ENCODE results near the gene CCDC12.

The CCDC12 gene

DNA sequence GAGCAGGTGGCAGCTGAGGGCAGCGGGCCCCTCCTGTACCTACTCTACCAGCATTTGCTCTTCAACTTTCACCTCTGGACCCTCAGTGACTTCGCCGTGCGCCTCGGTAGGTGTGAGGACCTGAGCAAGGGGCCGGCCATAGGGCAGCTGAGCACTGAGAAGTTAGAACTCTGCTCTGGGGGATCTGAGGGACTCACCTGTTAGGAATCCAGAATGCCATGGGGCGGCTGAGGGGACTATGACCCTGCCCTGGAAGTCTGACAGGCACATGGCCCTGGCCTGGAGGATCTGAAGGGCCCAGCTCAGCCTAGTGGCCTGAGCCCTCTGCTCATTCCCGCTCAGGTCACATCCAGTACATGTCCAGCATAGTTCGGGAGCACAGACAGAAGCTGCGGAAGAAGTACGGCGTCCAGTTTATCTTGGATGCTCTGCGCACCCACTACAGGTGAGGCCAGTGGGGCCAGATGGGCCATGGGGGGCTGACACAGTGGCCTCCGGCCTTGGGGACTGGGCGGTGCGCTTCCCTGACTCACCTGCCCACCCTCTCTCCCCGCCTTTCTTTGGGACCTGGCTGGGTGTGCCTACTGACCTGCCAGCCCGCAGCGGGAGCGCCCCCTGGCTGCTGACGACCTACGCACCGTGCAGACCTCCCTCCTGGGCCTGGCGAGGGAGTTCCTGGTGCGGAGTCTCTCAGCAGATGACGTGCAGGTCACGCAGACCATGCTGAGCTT, 21.7 kb upstream of the CCDC12 start:
- DNase-seq (ENCODE audit: low read depth), result no peak

DNA sequence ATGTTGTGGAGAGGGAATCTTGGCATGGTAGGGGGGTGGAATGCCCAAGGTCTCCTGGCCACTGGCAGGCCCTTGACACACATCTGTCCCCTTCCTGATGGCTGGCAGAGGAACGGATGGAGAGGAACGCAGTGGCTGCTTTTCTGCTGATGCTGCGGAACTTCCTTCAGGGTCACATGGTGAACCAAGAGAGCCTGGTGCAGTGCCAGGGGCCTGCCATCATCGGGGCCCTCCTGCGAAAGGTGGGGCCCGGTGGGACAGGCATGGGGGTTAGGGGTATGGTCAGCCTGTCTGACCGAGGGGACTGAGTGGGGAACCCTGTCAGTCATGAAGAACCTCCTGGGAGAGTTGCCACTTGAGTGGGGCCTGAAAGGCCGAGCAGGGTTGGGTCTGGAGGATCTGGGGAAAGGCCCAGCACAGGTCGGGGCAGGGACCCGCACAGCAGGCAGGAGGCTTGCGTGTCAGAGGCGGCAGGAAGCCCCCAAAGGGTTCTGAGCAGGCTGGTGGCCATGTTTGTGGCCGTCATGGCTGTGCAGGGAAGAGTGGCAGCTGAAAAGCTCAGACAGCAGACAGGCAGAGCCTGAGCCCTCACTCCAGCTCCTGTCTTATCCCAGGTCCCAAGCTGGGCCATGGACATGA, 21.0 kb upstream of the CCDC12 start:
- DNase-seq (ENCODE audit: low read depth), result no peak
- no peak overlapping the region for H3K4me3 ChIP-seq (ENCODE audit: low read depth, low read length)

More for the DNA sequence above, 21.7 kb upstream of the CCDC12 start:
- no peak overlapping the region for H3K4me3 ChIP-seq (ENCODE audit: low read depth, low read length)

DNA sequence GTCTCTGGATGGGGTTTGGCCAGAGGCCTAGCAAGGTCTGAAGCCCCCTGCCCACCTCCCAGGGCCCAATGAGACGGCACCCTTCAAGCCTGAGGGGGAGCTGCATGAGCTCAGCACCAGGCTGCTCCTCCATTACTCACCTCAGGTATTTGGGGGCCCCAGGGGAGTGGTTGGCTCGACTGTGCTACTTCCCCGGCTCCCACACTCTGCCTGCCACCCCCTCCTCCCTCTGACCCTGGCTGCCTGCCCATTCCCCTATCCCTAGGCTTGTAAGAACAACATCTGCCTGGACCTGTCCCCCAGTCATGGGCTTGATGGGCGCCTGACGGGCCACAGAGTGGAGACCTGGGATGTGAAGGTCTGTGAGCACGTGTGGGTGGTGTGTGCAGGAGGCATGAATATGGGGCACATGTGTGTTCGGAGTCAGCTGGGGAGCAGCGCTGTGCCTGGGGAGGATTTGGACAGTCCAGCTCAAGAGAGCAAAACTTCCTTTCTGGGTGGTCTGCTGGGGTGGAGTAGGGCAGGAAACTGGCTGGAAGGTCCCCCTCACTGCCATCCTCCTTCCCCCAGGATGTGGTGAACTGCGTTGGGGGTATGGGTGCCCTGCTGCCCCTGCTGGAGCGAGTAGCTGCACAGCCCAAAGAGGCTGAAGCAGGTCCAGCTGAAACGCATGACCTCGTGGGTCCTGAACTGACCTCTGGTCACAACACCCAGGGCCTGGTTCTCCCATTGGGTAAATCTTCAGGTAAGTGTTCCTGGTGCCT, 20.3 kb upstream of the CCDC12 start:
- no peak for DNase-seq (ENCODE audit: low read depth)
- no peak overlapping the region for H3K4me3 ChIP-seq (ENCODE audit: low read depth, low read length)

DNA sequence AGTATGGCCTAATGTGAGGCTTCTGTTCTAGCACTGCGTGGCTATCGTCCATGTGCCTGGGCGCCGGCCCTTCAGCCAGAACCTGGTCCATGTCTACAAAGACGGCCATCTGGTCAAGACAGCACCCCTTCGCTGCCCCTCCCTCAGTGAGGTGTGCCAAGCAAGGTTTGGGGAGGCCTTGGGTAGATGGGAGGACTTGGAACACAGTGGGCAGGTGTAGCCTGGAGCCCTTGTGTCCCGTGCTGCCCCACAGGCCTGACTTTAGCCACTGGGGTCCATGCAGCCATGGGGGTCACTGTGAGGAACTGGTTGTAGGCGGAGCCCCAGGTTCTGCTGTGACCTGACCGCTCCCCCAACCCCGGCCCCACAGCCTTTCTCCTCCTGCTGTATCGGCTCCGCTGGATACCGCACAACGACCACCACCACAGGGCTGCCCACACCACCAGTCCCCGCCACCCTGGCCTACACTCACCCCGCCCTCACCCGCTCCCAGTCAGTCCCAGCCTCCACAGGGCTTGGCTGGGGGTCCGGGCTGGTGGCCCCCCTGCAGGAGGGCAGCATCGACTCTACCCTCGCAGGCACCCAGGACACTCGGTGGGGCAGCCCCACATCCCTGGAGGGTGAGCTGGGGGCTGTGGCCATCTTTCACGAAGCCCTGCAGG, 19.5 kb upstream of the CCDC12 start:
- no peak for DNase-seq (ENCODE audit: low read depth)
- no peak overlapping the region for H3K4me3 ChIP-seq (ENCODE audit: low read depth, low read length)

DNA sequence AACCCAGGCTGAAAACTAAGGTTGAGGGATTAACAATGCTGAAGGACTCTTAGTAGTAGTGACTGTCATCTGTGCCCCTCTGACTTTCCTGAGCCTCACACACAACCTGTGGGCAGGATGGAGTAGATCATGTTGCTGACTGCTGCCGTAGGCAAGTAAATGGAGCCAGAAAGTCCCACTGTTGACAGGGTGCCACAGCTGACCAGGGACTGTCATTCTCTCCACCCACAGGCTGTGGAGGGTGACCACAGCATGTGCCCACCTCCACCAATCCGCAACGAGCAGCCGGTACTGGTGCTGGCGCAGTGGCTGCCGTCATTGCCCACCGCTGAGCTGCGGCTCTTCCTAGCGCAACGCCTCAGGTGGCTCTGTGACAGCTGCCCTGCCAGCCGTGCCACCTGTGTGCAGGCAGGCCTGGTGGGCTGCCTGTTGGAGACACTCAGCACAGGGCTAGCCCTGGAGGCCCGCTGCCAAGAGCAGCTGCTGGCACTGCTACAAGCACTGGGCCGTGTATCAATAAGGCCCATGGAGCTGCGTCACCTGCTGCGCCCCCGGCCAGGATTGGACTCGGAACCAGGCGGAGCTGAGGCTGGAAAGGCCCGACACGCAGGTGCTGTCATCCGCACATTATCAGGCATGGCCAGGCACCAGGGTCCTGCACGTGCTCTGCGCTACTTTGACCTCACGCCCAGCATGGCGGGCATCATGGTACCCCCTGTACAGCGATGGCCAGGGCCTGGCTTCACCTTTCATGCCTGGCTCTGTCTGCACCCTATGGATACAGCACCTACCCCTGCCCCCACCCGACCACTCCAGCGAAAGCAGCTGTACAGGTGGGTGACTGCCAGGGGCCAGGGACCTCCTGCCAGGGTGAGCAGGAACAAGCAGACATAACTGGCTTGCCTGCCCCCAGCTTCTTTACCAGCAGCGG, 18.5 kb upstream of the CCDC12 start:
- DNase-seq (ENCODE audit: low read depth), result no peak
- no peak overlapping the region for H3K4me3 ChIP-seq (ENCODE audit: low read depth, low read length)

DNA sequence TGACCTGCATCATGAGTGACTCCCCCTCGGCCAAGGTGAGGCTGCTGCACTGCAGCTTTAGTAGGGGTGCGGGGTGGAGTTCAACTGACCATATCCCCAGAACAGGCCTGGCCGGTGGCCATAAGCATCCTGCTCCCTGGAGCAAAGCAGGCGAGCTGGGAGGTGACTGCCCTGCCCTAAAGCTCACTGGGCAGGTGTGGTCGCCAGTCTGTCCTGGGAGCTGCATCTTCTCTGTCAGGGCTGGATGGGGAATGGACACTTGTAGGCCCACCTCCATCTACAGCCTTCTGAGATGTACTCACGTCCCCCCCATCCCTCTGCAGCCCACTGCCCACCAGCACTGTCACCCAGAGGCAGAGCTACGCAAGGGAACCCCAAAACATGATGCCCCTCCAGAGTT, 17.4 kb upstream of the CCDC12 start:
- H3K4me3 ChIP-seq (ENCODE audit: low read depth, low read length), result no peak overlapping the region
- no peak for DNase-seq (ENCODE audit: low read depth)

DNA sequence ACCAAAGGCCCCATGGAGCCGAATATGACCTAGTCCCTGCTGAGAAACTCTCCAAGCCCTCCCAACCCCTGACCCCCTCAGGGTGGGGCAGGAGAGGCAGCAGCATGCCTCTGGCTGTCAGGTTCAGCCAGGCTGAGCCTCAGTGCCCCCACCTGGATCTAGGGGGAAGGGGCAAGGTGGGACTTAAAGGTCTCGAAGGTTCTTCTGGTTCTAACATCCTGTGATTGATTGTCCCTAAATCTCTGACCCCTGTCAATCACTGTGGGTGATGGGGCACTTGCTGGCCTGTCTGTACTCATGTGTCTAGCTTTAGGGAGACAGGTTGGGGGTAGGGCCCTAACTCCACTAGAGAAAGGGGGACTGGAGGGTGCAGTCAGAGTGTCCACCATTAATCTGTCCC, 16.7 kb upstream of the CCDC12 start:
- H3K4me3 ChIP-seq (ENCODE audit: low read depth, low read length), result no peak overlapping the region
- no peak for DNase-seq (ENCODE audit: low read depth)

DNA sequence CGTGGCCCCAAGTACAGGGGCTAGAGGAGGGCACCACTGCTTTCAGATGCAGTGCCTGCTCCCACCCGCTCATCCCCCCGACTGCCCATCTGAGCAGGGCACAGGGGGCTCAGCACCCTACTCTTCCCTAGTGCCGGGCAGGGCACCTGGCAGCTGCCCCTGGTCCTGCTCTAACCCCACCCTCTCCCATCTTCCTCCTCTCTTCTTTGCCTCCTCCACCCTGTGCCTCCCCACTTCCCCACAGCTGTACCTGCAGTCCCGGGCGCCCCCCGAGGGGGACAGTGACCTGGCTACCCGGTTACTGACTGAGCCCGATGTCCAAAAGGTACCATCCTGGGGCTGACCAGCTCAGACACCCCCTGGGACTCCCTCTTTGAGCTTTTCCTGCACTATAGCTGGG, 15.7 kb upstream of the CCDC12 start:
- H3K4me3 ChIP-seq (ENCODE audit: low read depth, low read length), result no peak overlapping the region
- no peak for DNase-seq (ENCODE audit: low read depth)

DNA sequence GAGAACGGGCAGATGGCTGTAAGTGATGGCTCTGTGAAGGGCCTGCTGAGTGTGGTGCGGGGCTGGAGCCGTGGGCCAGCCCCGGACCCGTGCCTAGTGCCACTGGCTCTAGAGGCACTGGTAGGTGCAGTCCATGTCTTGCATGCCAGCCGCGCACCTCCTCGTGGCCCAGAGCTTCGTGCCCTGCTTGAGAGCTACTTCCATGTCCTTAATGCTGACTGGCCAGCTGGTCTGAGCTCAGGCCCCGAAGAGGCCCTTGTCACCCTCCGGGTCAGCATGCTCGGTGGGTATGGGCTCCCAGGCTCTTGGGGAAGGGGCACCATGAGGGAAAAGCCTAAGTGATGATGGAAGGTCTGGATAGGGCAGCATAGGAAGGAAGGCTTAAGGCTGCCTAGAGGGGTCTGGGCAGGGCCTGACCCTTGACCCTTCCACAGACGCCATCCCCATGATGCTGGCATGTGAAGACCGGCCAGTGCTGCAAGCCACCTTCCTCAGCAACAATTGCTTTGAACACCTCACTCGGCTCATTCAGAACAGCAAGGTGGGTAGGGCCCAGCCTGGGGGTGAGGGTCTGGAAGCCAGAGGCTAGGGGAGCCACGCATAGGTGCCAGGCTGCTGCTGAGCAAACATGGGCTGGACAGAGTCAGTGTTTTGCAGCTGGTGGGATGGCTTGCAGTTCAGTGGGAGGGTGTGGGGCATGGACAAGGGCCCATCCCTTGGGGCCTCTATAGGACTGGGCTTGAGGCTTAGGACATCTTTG, 15.0 kb upstream of the CCDC12 start:
- H3K4me3 ChIP-seq (ENCODE audit: low read depth, low read length), result no peak overlapping the region
- no peak for DNase-seq (ENCODE audit: low read depth)

DNA sequence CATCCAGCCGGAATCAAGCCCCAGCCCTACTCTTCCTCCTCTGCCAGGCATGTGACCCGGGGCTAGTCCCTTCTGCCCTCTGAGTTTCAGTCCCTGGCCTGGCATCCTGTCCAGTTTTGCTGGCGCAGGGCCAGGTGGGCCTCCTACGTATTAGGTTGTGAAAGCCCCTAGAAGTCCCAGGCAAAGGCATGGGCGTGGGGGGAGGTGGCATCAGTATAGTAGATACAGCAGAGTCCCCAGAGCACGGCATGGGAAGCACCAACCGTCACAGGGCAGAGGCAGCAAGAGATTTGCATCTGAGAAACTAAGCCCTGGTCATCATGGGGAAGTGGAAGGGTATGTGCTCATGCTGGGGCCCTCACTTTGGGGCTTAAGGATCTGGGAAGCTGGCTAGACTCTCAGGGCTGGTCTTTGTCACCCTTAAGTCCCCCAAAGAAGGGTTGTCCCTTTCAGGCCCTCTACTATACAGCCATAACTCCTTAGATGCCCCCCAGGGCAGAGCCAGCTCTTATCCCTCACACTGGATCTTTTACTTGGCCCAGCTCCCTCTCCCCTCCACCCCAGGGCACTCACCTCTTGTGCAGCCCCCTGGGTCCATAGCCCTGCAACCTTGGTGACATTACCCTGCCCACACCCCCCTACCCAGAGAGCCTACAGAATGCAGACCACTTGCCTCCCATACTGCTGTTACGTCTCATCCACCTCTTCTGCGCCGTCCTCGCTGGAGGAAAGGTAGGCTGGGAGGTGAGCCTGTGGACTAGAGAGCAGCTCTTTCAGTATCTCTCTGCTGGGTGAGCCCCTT, 14.2 kb upstream of the CCDC12 start:
- H3K4me3 ChIP-seq (ENCODE audit: low read depth, low read length), result no peak overlapping the region
- DNase-seq (ENCODE audit: low read depth), result no peak

DNA sequence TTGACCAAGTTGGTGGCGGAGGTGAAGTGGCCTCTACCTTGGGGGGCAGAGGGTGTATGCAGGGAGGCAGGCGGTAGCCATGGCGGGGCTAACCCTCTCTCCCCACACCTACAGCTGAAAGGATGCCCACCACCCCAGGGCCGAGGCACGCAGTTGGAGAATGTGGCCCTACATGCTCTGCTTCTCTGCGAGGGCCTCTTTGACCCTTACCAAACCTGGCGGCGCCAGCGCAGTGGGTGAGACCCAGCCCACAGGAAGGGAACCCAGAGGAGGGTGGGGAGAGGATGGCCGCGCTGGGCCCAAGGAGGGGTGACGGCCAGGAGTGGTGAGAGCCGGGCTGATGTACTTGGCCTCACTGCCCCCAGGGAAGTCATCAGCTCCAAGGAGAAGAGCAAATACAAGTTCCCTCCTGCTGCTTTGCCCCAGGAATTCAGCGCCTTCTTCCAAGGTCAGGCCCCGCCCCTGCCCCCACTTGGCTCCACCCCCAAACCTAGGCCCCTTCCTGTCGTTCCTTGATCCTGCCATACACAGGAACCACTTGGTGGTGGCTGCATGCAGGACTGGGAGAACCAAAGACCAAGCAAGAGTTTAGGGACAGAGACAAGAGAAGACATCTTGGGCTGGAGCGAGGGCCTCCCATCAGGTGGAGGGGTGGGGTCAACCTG, 12.7 kb upstream of the CCDC12 start:
- no peak for DNase-seq (ENCODE audit: low read depth)
- no peak overlapping the region for H3K4me3 ChIP-seq (ENCODE audit: low read depth, low read length)

DNA sequence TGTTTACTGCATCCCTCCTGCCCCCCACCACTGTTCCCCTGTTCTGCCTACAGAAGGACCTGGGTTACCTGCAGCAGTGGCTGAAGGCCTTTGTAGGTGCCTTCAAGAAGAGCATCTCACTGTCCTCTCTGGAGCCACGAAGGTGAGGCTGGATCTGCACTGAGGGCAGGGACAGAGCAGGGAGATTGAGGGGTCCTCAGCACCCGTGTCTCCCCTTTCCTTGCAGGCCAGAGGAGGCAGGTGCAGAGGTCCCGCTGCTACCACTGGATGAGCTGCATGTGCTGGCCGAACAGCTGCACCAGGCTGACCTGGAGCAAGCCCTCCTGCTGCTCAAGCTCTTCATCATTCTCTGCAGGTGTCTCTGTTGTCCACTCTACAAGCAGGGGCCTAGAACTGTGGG, 12.1 kb upstream of the CCDC12 start:
- no peak for DNase-seq (ENCODE audit: low read depth)
- H3K4me3 ChIP-seq (ENCODE audit: low read depth, low read length), result no peak overlapping the region

DNA sequence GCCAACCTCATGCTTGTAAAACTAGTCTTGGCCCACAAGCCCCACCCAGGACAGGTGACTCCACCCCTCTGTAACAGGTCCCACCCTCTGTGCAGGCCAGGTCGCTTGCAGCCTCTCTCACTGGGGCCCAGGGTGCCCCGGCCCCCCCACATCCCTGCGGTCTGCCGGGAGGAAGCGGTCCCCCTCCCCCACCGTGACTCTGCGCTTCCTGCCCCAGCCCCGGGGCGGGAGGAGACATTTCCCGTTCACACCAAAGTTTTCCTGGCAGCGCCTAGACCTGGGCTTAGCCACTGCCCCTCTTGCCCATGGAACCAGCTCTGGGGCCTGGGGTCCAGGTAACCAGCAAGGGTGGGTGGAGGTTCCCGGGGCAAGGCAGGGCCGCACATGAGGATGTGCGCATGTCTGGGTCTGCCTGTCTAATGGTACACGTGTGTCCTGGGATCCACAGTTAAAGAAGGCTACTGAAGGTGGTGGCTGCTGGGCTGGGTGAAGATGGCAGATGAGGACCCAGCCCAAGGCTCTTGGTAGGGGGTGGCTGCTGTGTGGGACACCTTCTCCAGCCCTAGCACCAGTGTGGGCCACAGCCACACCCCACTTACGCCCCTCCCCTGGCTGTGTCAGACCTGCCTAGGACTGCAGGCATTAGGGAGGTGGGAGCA, 11.3 kb upstream of the CCDC12 start:
- no peak overlapping the region for H3K4me3 ChIP-seq (ENCODE audit: low read depth, low read length)

DNA sequence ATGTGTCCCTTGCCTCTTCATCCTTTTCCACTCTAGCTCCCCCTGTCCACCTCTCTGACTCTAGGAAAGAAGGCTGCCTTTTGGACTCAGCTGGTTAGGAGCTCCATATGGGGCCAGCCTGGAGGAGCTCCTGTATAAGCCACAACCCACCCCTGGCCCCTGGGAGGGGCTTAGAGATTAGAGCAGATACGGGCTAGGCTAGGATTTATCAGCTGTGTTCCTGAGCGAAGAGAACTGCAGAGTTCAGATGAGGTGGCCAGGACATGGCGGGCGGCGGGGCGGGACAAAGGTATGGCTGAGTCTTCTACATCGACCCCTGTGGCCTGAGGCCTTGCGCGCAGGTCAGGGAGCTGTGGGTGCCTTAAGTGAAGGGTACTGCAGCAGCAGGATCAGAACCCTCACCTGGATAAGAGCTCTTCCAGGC, 10.8 kb upstream of the CCDC12 start:
- no peak for DNase-seq (ENCODE audit: low read depth)
- H3K4me3 ChIP-seq (ENCODE audit: low read depth, low read length), result no peak overlapping the region

More for the DNA sequence above, 11.3 kb upstream of the CCDC12 start:
- no peak for DNase-seq (ENCODE audit: low read depth)

DNA sequence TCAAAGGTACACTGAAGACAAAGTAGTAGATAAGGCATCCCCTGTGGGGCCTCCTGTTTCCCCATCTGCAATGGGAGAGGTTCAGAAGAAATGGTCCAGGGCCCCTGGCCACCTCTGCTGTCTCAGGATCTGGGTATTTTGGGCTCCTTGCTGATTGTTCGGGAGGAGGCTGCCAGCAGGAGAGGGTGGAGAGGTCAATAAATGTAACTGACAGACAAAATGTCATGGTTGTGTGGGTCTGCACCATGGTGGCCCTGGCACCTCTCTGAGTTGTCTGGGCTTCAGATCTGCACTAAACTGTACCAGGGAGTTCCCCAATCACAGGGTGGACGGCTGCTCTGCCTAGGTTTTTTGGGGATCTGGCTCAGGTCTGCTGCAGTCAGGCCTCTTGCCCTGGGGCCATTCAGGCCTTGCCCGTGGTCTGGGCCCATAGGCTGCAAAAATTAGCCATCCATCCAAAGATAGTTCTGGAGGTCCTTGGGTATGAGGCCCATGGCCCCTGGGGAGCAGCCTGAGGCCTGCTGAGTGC, 10.3 kb upstream of the CCDC12 start:
- no peak overlapping the region for H3K4me3 ChIP-seq (ENCODE audit: low read depth, low read length)
- DNase-seq (ENCODE audit: low read depth), result no peak

DNA sequence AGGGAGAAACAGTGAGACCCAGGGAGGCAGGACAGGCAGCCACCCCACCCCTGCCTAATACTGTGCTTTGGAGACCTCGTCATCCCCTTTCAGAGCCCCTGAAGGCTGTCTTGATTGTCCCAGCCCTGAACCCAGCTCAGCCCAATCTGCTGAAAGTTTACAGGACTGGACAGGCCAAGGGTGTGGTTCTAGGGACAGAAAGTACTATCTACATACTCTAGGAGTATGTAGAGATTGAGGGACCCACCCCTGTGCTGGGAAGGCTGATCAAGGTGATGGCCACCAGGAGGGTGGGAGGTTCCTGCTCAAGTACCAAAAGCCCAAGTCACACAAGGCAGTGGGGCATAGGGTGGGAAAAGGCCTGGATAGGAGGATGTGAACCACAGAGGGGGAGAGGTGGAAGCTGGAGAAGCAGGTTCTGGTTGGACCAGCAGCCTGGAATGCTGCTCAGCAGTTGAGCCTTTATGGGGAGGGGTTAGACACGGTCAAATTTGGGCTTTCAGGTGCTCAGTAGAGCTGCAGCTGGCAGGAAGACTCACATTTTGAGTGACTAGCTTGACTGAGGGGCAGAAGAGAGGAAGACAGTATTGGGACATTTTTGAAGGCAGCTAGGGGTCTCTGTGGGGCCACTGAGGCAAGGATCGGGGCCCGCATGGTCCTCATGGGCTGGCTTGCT, 9.6 kb upstream of the CCDC12 start:
- H3K4me3 ChIP-seq (ENCODE audit: low read depth, low read length), result no peak overlapping the region
- no peak for DNase-seq (ENCODE audit: low read depth)
